Epithelial cell of proximal tubule (primary cell): ENCODE results near the gene CELF6. TPM values are rescaled to one million over a fixed set of nuclear protein-coding genes. Genes with fewer than 3 reads are reported as not detected.

ENCODE experiments used
- DNase-seq: peaks from one replicate; pipeline ENCODE4 v3.0.0-alpha.2; 2011; ENCODE audit warnings: low read depth
- H3K4me3 ChIP-seq: 2 replicates; pipeline ENCODE4 v1.5.1; 2011; ENCODE audit warnings: low read depth, mild to moderate bottlenecking, low read length
- CTCF ChIP-seq: conservative IDR thresholded peaks from 2 replicates; pipeline ENCODE4 v1.5.1; 2012; ENCODE audit warnings: low read depth, mild to moderate bottlenecking, low read length
- total RNA-seq: library from RNA; depleted of rRNA; stranded (reverse); fragments of >200 nt; gene quantifications from 2 replicates; pipeline ENCODE4 v1.2.3, GENCODE V29; 2015

Gene CELF6
- total RNA-seq, 1 donor from 2014 or later, result not detected

- no peak for TF ChIP-seq CTCF
- no peak overlapping the region for H3K4me3 ChIP-seq
- DNase-seq, result no peak
Observed at GRCh38 chr15:72340366-72340765, 20.4 kb upstream of the CELF6 start.

- no peak overlapping the region for H3K4me3 ChIP-seq
- TF ChIP-seq CTCF, result no peak
- no peak for DNase-seq
Observed at GRCh38 chr15:72339777-72340177, 19.8 kb upstream of the CELF6 start.

GRCh38 chr15:72338617-72339321, 18.8 kb upstream of the CELF6 start:
- no peak overlapping the region for H3K4me3 ChIP-seq
- no peak for TF ChIP-seq CTCF
- DNase-seq, result no peak

GRCh38 chr15:72338148-72338547, 18.2 kb upstream of the CELF6 start:
- TF ChIP-seq CTCF, result no peak
- no peak overlapping the region for H3K4me3 ChIP-seq
- no peak for DNase-seq

- no peak for TF ChIP-seq CTCF
- no peak for DNase-seq
- no peak overlapping the region for H3K4me3 ChIP-seq
Observed at GRCh38 chr15:72334842-72335241, 14.9 kb upstream of the CELF6 start.

GRCh38 chr15:72331021-72331420, 11.1 kb upstream of the CELF6 start:
- no peak overlapping the region for H3K4me3 ChIP-seq
- no peak for TF ChIP-seq CTCF
- DNase-seq, result no peak

- H3K4me3 ChIP-seq, result no peak overlapping the region
- DNase-seq, result no peak
- TF ChIP-seq CTCF, result no peak
Observed at GRCh38 chr15:72323752-72324151, 3.8 kb upstream of the CELF6 start.
